GM12878 (cell line): ENCODE results near the gene TARP.

Experiments
- ATAC-seq: fragments of 200-7000 bp; cut with Tn5 transposase; 3 replicates; pipeline ENCODE4 v1.9.1; 2020; ENCODE audit warnings: mild to moderate bottlenecking, moderate library complexity
- BruUV-seq: library from RNA; stranded (reverse); fragments of 400-500 nt; replicated peaks from 2 replicates; lab custom pipeline; 2021; lab: Mats Ljungman, UMichigan
- CTCF ChIA-PET: fragments of 300-600 bp; sonication (Branson Sonifier 250); formaldehyde crosslinking; extraction: SDS; loops from one replicate; lab custom pipeline; 2021; ENCODE audit warnings: inconsistent platforms; lab: Yijun Ruan, JAX
- POLR2A ChIA-PET: fragments of 350-600 bp; formaldehyde crosslinking; extraction: SDS; loops from one replicate; lab custom pipeline; 2021; ENCODE audit warnings: inconsistent platforms; lab: Charles Lee
- RAD21 ChIA-PET: fragments of 300-600 bp; sonication (Branson Sonifier 250); formaldehyde crosslinking; loops from one replicate; lab custom pipeline; 2023; ENCODE audit warnings: antibody characterized with exemption; ENCODE audit not compliant: unreplicated experiment; lab: Charles Lee
- SMC1A ChIA-PET: fragments of 300-600 bp; sonication (Branson Sonifier 250); formaldehyde crosslinking; loops from one replicate; lab custom pipeline; 2023; ENCODE audit not compliant: unreplicated experiment, uncharacterized antibody; lab: Charles Lee
- DNase-seq: peaks from one replicate; pipeline ENCODE4 v3.0.0-alpha.2; 2011; ENCODE audit warnings: low read depth, low spot score
- FAIRE-seq: peaks from 3 replicates; lab custom pipeline; 2011; peaks lifted over from hg19 to GRCh38; lab: Jason Lieb, UNC
- H2AFZ ChIP-seq: 2 replicates; pipeline ENCODE4 v1.6.0; 2011; ENCODE audit warnings: low read depth, low read length, control low read depth; ENCODE audit not compliant: control insufficient read depth
- H3K27ac ChIP-seq: 2 replicates; pipeline ENCODE4 v1.5.1; 2011; ENCODE audit warnings: control low read depth; ENCODE audit not compliant: control insufficient read depth, insufficient read depth
- H3K27me3 ChIP-seq, 2 experiments: replicated peaks in 1 of 2; 2 replicates each; pipeline versions ENCODE4 v1.6.0 to v1.6.1; 2011; ENCODE audit warnings: low read length in 1 of 2; ENCODE audit not compliant: control insufficient read depth in 2 of 2, insufficient read depth in 2 of 2
- H3K36me3 ChIP-seq, 2 experiments: 2 replicates each; pipeline ENCODE4 v1.5.1; 2011; ENCODE audit warnings: low read length in 1 of 2; ENCODE audit not compliant: control insufficient read depth in 2 of 2, insufficient read depth in 2 of 2
- H3K4me1 ChIP-seq: 2 replicates; pipeline ENCODE4 v1.6.1; 2011; ENCODE audit warnings: mild to moderate bottlenecking, low read length, moderate library complexity, mixed read lengths; ENCODE audit not compliant: control insufficient read depth, insufficient read depth
- H3K4me2 ChIP-seq: 2 replicates; pipeline ENCODE4 v1.6.0; 2011; ENCODE audit warnings: control low read depth; ENCODE audit not compliant: control insufficient read depth, insufficient read depth
- H3K4me3 ChIP-seq: fragments of 200-600 bp; sonication (generic); 2 replicates; pipeline ENCODE4 v1.5.1; 2016
- H3K79me2 ChIP-seq: 2 replicates; pipeline ENCODE4 v1.6.0; 2011; ENCODE audit warnings: low read length; ENCODE audit not compliant: control insufficient read depth, insufficient read depth
- H3K9ac ChIP-seq: 2 replicates; pipeline ENCODE4 v1.8.0; 2011; ENCODE audit warnings: low read length, control low read depth, mixed read lengths; ENCODE audit not compliant: control insufficient read depth, insufficient read depth
- H3K9me3 ChIP-seq: replicated peaks from 3 replicates; pipeline ENCODE4 v1.5.1; 2011; ENCODE audit warnings: mild to moderate bottlenecking, low read length; ENCODE audit not compliant: control insufficient read depth, insufficient read depth
- H4K20me1 ChIP-seq: 2 replicates; pipeline ENCODE4 v1.6.0; 2011; ENCODE audit not compliant: control insufficient read depth, insufficient read depth
- MTA2 ChIP-seq: fragments of 450-650 bp; IDR thresholded peaks from 2 replicates; pipeline ENCODE4 v1.6.1; 2016; ENCODE audit warnings: low read depth, mild to moderate bottlenecking, moderate library complexity
- NFIC ChIP-seq: IDR thresholded peaks from 2 replicates; pipeline ENCODE4 v1.6.1; 2012; ENCODE audit warnings: low read depth, mild to moderate bottlenecking, inconsistent platforms, low read length, moderate library complexity
- POLR2AphosphoS5 ChIP-seq: IDR thresholded peaks from 2 replicates; pipeline ENCODE4 v1.6.1; 2011; ENCODE audit warnings: mild to moderate bottlenecking, low read length, inconsistent platforms
- TCF3 ChIP-seq: IDR thresholded peaks from 2 replicates; pipeline ENCODE4 v1.6.1; 2012; ENCODE audit warnings: low read depth, mild to moderate bottlenecking, low read length, borderline replicate concordance; ENCODE audit not compliant: insufficient read depth
- ZNF687 ChIP-seq: fragments of 450-650 bp; IDR thresholded peaks from 2 replicates; pipeline ENCODE4 v1.6.1; 2017; ENCODE audit warnings: mild to moderate bottlenecking, moderate library complexity
- WGBS: methylation state at CpG from one replicate; pipeline ENCODE4 v1.1.6; 2016; ENCODE audit warnings: low lambda C conversion rate; ENCODE audit not compliant: insufficient replicate concordance, insufficient coverage; ENCODE audit errors: missing lambda C conversion rate; 5-methylcytosine and 5-hydroxymethylcytosine counted together
- in situ Hi-C: fragments of 300-500 bp; cut with MboI; formaldehyde crosslinking; loops from 9 replicates; pipeline ENCODE4 v1.14.3; 2018; ENCODE audit warnings: mixed read lengths
- intact Hi-C: fragments of 100-400 bp; cut with micrococcal nuclease; formaldehyde crosslinking; loops from one replicate; pipeline ENCODE4 v1.14.2; 2022; ENCODE audit not compliant: unreplicated experiment
- TF ChIP-seq, protein P1 (sequence below): fragments of 450-650 bp; IDR thresholded peaks from 2 replicates; pipeline ENCODE4 v1.6.1; 2016; ENCODE audit warnings: mild to moderate bottlenecking
- TF ChIP-seq, protein P2 (sequence below): fragments of 450-650 bp; IDR thresholded peaks from 2 replicates; pipeline ENCODE4 v1.6.1; 2018; ENCODE audit warnings: mild to moderate bottlenecking, low read depth, moderate library complexity; ENCODE audit not compliant: partially characterized antibody
- TF ChIP-seq, protein P3 (sequence below): fragments of 450-650 bp; formaldehyde crosslinking; IDR thresholded peaks from 2 replicates; pipeline ENCODE4 v1.5.0; 2022; ENCODE audit warnings: mild to moderate bottlenecking, missing genetic modification characterization

TARP gene

GRCh38 chr7:38307640-38308039, 34.2 kb upstream of the TARP start:
- Histone ChIP-seq H3K79me2 (no peaks in the 10 kb centered on the region), H2AFZ (no peak overlapping the region), H3K9ac (no peak overlapping the region), H3K9me3 (peaks cover 6% of the 10 kb centered on the region; the same call in 1 of the 3 replicates), H3K4me3 (no peak overlapping the region), H3K4me2 (no peak overlapping the region), H3K27me3 (no peaks in the 10 kb centered on the region), H3K4me1 (peaks cover 13% of the 10 kb centered on the region), H3K27ac (no peak overlapping the region), H3K36me3 (no peaks in the 10 kb centered on the region), H4K20me1 (no peaks in the 10 kb centered on the region)
- DNase-seq, result no peak
- ChIA-PET POLR2A (no interaction called here), CTCF (interaction anchor here (0.9 to 3.7 kb wide), 8 partner anchors 9 to 199 kb away, joined by 3 to 26 read pairs (median 8); partner anchors contain the start of gene TARP), RAD21 (interaction anchor here (0.9 to 2.7 kb wide), 5 partner anchors 9 to 199 kb away, joined by 3 to 7 read pairs (median 3); no protein-coding TSS in a partner anchor), SMC1A (interaction anchor here (0.8 to 3.3 kb wide), 11 partner anchors 10 to 389 kb away, joined by 3 to 23 read pairs (median 8); no protein-coding TSS in a partner anchor)
- intact Hi-C loops (no loop called here), in situ Hi-C loops (no loop called here)
- WGBS, result 67% methylated on average over 3 of the region's 3 CpGs
- FAIRE-seq, result no peak
- no TSS peak for BruUV-seq
- TF ChIP-seq, protein P1, sequence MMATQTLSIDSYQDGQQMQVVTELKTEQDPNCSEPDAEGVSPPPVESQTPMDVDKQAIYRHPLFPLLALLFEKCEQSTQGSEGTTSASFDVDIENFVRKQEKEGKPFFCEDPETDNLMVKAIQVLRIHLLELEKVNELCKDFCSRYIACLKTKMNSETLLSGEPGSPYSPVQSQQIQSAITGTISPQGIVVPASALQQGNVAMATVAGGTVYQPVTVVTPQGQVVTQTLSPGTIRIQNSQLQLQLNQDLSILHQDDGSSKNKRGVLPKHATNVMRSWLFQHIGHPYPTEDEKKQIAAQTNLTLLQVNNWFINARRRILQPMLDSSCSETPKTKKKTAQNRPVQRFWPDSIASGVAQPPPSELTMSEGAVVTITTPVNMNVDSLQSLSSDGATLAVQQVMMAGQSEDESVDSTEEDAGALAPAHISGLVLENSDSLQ, result no peak
- no peak for TF ChIP-seq ZNF687
- no peak for TF ChIP-seq MTA2
- TF ChIP-seq, protein P2, sequence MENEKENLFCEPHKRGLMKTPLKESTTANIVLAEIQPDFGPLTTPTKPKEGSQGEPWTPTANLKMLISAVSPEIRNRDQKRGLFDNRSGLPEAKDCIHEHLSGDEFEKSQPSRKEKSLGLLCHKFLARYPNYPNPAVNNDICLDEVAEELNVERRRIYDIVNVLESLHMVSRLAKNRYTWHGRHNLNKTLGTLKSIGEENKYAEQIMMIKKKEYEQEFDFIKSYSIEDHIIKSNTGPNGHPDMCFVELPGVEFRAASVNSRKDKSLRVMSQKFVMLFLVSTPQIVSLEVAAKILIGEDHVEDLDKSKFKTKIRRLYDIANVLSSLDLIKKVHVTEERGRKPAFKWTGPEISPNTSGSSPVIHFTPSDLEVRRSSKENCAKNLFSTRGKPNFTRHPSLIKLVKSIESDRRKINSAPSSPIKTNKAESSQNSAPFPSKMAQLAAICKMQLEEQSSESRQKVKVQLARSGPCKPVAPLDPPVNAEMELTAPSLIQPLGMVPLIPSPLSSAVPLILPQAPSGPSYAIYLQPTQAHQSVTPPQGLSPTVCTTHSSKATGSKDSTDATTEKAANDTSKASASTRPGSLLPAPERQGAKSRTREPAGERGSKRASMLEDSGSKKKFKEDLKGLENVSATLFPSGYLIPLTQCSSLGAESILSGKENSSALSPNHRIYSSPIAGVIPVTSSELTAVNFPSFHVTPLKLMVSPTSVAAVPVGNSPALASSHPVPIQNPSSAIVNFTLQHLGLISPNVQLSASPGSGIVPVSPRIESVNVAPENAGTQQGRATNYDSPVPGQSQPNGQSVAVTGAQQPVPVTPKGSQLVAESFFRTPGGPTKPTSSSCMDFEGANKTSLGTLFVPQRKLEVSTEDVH, result no peak
- TF ChIP-seq, protein P3, sequence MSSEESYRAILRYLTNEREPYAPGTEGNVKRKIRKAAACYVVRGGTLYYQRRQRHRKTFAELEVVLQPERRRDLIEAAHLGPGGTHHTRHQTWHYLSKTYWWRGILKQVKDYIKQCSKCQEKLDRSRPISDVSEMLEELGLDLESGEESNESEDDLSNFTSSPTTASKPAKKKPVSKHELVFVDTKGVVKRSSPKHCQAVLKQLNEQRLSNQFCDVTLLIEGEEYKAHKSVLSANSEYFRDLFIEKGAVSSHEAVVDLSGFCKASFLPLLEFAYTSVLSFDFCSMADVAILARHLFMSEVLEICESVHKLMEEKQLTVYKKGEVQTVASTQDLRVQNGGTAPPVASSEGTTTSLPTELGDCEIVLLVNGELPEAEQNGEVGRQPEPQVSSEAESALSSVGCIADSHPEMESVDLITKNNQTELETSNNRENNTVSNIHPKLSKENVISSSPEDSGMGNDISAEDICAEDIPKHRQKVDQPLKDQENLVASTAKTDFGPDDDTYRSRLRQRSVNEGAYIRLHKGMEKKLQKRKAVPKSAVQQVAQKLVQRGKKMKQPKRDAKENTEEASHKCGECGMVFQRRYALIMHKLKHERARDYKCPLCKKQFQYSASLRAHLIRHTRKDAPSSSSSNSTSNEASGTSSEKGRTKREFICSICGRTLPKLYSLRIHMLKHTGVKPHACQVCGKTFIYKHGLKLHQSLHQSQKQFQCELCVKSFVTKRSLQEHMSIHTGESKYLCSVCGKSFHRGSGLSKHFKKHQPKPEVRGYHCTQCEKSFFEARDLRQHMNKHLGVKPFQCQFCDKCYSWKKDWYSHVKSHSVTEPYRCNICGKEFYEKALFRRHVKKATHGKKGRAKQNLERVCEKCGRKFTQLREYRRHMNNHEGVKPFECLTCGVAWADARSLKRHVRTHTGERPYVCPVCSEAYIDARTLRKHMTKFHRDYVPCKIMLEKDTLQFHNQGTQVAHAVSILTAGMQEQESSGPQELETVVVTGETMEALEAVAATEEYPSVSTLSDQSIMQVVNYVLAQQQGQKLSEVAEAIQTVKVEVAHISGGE, result no peak
- TF ChIP-seq NFIC, result no peak
- TF ChIP-seq POLR2AphosphoS5, result no peak
- TF ChIP-seq TCF3, result no peak
- no peak for ATAC-seq
